Adrenal gland (tissue), 5 donors: ENCODE data around the gene TNC.

ENCODE experiments used
- POLR2A ChIP-seq, 2 donors: fragments of 450-650 bp; IDR thresholded peaks; one replicate each; pipeline ENCODE4 v1.6.1; 2017; ENCODE audit warnings: antibody characterized with exemption in 2 of 2, mild to moderate bottlenecking in 2 of 2, moderate library complexity in 1 of 2
- TF ChIP-seq, protein P1 (sequence below), 6 experiments: fragments of 450-650 bp in 4 of 6; fragments of 200-600 bp in 2 of 6; sonication (generic) in 1 of 6; IDR thresholded peaks; 1 replicate in 5 of 6; 2 replicates in 1 of 6; pipeline versions ENCODE4 v1.5.1 to v1.8.0; 2016 to 2021; ENCODE audit warnings: antibody characterized with exemption in 6 of 6, mild to moderate bottlenecking in 2 of 6, moderate library complexity in 1 of 6
- donor health status: DM: no; HTN: no; CAD: no.

DNA sequence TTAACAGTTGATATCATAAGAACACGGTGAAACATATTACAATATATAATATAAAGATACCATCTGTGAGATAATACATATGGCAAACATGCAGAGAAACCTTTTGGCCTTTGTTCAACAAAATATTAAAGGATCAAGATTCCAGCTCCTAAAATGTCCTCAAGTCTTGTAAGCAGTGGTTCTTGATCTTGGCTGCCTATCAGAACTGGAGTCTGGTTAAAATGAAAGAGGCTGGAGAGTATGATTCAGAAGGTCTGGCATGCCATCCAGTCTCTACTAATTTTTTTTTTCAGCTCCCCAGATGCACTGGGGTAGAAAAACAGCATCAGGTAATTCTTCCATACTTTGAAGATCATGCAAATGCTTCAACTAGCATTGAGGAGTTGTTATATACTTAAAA, 83.2 kb downstream of the TNC start:
- TF ChIP-seq, protein P1, sequence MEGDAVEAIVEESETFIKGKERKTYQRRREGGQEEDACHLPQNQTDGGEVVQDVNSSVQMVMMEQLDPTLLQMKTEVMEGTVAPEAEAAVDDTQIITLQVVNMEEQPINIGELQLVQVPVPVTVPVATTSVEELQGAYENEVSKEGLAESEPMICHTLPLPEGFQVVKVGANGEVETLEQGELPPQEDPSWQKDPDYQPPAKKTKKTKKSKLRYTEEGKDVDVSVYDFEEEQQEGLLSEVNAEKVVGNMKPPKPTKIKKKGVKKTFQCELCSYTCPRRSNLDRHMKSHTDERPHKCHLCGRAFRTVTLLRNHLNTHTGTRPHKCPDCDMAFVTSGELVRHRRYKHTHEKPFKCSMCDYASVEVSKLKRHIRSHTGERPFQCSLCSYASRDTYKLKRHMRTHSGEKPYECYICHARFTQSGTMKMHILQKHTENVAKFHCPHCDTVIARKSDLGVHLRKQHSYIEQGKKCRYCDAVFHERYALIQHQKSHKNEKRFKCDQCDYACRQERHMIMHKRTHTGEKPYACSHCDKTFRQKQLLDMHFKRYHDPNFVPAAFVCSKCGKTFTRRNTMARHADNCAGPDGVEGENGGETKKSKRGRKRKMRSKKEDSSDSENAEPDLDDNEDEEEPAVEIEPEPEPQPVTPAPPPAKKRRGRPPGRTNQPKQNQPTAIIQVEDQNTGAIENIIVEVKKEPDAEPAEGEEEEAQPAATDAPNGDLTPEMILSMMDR (IDR thresholded peaks at IDR 0.05) = no peak
- no peak for TF ChIP-seq POLR2A (IDR thresholded peaks at IDR 0.05)
